Spinal cord (tissue), 10 donors: ENCODE measurements around the gene CCP110. TPM values are rescaled to one million over a fixed set of nuclear protein-coding genes. Genes with fewer than 3 reads are reported as not detected.

Source experiments
- DNase-seq, 6 donors: peaks; one replicate each; pipeline versions ENCODE4 v3.0.0 to v3.0.0-alpha.2; 2013 to 2015; ENCODE audit warnings: low spot score in 6 of 6, low read depth in 4 of 6
- H3K27ac ChIP-seq: one replicate; pipeline ENCODE4 v1.5.1; 2013; ENCODE audit warnings: low read depth, low read length, control low read depth
- H3K27me3 ChIP-seq: one replicate; pipeline ENCODE4 v1.6.1; 2013; ENCODE audit warnings: low read length; ENCODE audit not compliant: control insufficient read depth, insufficient read depth
- H3K36me3 ChIP-seq: one replicate; pipeline ENCODE4 v1.6.1; 2013; ENCODE audit warnings: low read length; ENCODE audit not compliant: control insufficient read depth, insufficient read depth
- H3K4me1 ChIP-seq: one replicate; pipeline ENCODE4 v1.6.1; 2013; ENCODE audit warnings: low read length; ENCODE audit not compliant: control insufficient read depth, insufficient read depth
- H3K4me3 ChIP-seq: one replicate; pipeline ENCODE4 v1.5.1; 2013; ENCODE audit warnings: low read depth, low read length, control low read depth
- H3K9me3 ChIP-seq: one replicate; pipeline ENCODE4 v1.6.1; 2013; ENCODE audit warnings: low read length; ENCODE audit not compliant: control insufficient read depth, insufficient read depth
- WGBS: methylation state at CpG from one replicate; pipeline ENCODE4 v1.1.5; 2013; ENCODE audit warnings: missing lambda C conversion rate; ENCODE audit not compliant: insufficient coverage; 5-methylcytosine and 5-hydroxymethylcytosine counted together
- polyA plus RNA-seq, 2 donors: library from polyadenylated mRNA; unstranded; fragments of 120-200 nt; gene quantifications; one replicate each; pipeline ENCODE4 v1.2.1, GENCODE V29; 2013; ENCODE audit not compliant: insufficient read length in 2 of 2
- total RNA-seq, 2 donors: library from RNA; depleted of rRNA in 1 of 2; stranded (reverse); fragments of 120-200 nt in 1 of 2; fragments of >200 nt in 1 of 2; gene quantifications; one replicate each; pipeline versions ENCODE4 v1.2.3 to v1.2.4, GENCODE V29; 2013 to 2014
- donor health status: healthy.

CCP110 gene
- total and polyA plus RNA-seq, 4 donors, result 24.5 to 78.1 (median 39.1) TPM

DNA sequence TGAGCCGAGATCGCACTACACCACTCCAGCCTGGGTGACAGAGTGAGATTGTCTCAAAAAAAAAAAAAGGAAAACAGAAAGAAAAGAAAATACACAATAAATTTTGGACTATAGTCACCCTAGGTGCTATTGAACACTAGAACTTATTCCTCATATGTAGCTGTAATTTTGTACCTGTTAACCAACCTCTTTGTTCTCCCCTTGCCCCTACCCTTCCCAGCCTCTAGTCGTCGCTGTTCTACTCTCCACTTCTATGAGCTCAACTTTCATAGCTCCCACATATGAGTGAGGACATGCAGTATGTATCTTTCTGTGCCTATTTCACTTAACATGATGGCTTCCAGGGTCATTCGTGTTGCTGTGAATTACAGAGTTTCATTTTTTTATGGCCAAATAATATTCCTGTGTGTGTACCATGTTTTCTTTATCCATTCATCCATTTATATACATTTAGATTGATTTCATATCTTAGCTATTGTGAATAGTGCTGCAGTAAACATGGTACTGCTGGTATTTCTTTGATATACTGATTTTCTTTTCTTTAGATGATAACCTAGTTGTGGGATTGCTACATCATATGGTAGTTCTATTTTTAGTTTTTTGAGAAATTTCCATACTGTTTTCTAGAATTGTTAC, 60.0 kb downstream of the CCP110 start:
- Histone ChIP-seq H3K27me3 (no peaks in the 10 kb centered on the region), H3K4me1 (peaks cover 8% of the 10 kb centered on the region), H3K36me3 (peaks cover 29% of the 10 kb centered on the region), H3K4me3 (no peak overlapping the region), H3K27ac (no peak overlapping the region), H3K9me3 (peaks cover 2% of the 10 kb centered on the region)
- WGBS, result no CpG with 5 or more reads among the region's 5 CpGs
- peak in 2 of 6 donors; percentile 47 to 65 for DNase-seq

DNA sequence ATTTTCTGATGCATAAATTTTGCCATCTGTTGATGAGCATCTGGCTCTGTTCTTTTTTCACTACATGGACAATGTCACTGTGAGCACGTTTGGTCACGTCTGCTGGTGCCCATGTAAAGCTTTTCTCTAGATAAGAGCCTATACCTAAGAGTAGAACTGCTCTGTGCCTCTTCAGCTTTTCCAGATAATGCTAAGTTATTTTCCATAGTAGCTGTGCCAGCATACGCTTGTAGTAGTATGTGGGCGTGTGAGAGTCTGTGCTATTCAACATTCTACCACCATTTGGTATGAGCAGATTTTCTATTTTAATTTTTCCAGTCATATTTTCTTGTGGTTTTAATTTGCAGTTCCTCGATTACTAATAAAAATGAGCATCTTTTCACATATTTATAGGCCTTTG, 64.9 kb downstream of the CCP110 start:
- DNase-seq, result peak in 1 of 6 donors; percentile 63

DNA sequence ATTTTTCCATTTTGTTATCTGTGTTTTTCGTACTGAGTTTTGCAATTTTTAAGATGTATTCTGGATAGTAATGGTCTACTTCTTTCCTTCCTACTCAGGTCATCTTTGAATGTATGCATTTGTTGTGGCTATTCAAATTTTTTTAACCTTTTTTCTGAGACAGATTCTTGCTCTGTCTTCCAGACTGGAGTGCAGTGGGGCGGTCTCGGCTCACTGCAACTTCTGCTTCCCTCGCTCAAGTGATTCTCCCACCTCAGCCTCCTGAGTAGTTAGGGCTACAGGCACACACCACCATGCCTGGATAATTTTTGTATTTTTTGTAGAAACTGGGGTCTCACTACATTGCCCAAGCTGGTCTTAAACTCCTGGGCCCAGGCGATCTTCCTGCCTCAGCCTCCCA, 65.4 kb downstream of the CCP110 start:
- Histone ChIP-seq H3K4me3 (no peak overlapping the region), H3K36me3 (peaks cover 27% of the 10 kb centered on the region), H3K27me3 (no peaks in the 10 kb centered on the region), H3K9me3 (no peaks in the 10 kb centered on the region), H3K27ac (no peak overlapping the region), H3K4me1 (no peaks in the 10 kb centered on the region)
- 73% methylated on average over 3 of the region's 5 CpGs for whole genome bisulfite sequencing
- DNase-seq, result no peak

More for the DNA sequence above, 64.9 kb downstream of the CCP110 start:
- H3K4me3 ChIP-seq, result no peak overlapping the region
- no peaks in the 10 kb centered on the region for H3K4me1 ChIP-seq
- H3K36me3 ChIP-seq, result peaks cover 24% of the 10 kb centered on the region
- no peaks in the 10 kb centered on the region for H3K27me3 ChIP-seq
- H3K9me3 ChIP-seq, result no peaks in the 10 kb centered on the region
- WGBS, result no CpG with 5 or more reads among the region's 5 CpGs
- peak overlapping the region; percentile 47 for H3K27ac ChIP-seq

DNA sequence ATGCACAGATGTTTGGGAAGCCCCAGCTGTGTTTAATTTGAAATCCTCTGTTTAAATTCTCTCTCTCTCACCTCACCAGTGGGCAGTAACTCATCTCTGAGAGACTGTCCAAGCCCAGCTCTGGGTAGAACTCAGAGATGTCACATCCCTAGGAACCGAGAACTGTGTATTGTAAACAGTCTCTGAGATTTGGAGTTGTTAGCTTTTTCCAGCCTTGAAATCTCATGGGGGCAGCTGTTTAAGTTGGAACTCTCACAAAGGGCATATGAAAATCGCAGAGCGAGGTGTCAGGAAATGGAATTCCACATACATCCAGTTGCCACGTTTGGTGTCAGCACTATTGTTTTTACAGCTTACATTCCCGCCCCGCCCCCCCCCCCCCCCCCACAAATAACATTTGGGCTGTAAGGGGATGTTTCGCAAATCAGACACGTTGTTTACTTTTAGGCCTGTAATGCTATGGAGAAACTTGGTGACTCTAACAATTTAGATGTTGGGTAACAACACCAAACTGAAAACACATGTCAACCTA, 66.1 kb downstream of the CCP110 start:
- DNase-seq, result peak in 2 of 6 donors; percentile 4 to 74
- 80% methylated on average over 1 of the region's 8 CpGs for WGBS

DNA sequence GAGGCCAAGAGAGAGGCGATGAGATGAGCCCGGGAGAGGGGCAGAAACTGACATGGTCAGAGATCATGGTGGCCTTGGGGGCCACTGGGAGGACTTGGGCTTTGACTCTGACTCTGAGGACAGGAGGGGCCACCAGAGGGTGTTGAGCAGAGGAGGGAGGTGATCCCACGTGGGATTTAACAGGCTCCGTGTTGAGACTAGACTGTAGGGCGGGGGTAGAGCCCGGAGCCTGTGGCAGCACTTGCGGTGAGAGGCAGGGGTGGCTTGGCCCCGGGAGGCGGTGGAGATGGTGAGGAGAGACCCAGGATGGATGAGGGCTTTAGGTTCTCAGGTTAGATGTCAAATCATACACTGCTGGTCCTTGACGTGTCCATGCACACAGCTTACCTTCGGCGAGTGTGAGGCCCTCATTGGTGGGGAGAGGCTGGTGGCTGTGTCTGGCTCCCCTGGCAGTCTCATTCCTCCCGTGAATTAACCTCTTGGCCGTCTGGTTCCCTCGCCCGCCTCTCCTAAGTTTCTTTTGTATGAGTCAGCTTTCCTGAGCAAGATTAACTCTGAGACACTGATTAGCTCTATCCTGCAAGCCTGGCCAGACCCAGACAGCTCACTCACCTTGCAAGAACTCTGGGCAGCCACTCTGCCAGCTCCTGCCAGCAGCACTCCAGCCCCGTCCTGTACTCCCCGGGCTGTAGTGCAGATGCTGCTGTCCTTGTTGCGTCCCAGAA, 71.5 kb downstream of the CCP110 start:
- Histone ChIP-seq H3K36me3 (peaks cover 42% of the 10 kb centered on the region), H3K27ac (no peak overlapping the region)
- 85% methylated on average over 19 of the region's 19 CpGs for WGBS

More for the DNA sequence above, 66.1 kb downstream of the CCP110 start:
- Histone ChIP-seq H3K9me3 (no peaks in the 10 kb centered on the region), H3K36me3 (peaks cover 34% of the 10 kb centered on the region), H3K27ac (peak overlapping the region; percentile 43), H3K4me1 (no peaks in the 10 kb centered on the region), H3K27me3 (no peaks in the 10 kb centered on the region), H3K4me3 (no peak overlapping the region)

DNA sequence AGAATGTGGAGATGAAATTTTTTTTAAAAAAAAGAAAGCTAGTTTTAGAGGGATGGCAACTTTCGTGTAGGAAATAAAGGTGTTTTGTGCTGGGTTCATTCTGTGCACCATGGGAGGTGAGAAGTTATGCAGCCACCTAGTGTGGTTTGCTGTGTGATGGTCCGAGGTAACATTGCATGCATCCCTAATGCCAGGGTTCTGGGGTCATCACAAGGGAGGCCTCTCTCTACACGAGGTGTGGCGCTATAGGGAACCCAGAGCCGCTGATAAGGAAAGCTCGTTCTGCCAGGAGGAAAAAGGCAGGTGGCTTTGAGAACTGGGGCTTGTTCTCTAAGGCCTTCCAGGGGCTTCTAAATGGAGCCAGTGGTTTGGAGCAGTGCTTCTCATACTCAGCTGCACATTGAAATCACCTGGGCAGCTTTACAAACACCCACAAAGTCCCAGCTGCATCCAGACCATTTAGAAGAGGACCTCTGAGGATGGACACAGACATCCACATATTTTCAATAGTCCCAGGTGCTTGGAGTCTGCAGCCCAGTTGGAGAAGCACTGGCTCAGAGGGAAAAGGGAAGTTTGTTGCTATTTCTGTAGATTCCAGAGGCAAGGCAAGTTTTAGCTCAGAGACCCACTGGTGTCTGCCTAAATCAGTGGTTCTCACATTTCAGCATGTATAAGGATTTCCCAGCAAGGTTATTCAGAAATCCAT, 75.2 kb downstream of the CCP110 start:
- no peak overlapping the region for H3K27ac ChIP-seq
- no peak overlapping the region for H3K4me3 ChIP-seq
- no peaks in the 10 kb centered on the region for H3K9me3 ChIP-seq
- H3K4me1 ChIP-seq, result no peaks in the 10 kb centered on the region
- peaks cover 35% of the 10 kb centered on the region for H3K36me3 ChIP-seq
- no peaks in the 10 kb centered on the region for H3K27me3 ChIP-seq
- no peak for DNase-seq
- 67% methylated on average over 5 of the region's 6 CpGs for WGBS

More for the DNA sequence above, 71.5 kb downstream of the CCP110 start:
- H3K27me3 ChIP-seq, result no peaks in the 10 kb centered on the region
- no peaks in the 10 kb centered on the region for H3K9me3 ChIP-seq
- no peak overlapping the region for H3K4me3 ChIP-seq
- DNase-seq, result no peak
- no peaks in the 10 kb centered on the region for H3K4me1 ChIP-seq

DNA sequence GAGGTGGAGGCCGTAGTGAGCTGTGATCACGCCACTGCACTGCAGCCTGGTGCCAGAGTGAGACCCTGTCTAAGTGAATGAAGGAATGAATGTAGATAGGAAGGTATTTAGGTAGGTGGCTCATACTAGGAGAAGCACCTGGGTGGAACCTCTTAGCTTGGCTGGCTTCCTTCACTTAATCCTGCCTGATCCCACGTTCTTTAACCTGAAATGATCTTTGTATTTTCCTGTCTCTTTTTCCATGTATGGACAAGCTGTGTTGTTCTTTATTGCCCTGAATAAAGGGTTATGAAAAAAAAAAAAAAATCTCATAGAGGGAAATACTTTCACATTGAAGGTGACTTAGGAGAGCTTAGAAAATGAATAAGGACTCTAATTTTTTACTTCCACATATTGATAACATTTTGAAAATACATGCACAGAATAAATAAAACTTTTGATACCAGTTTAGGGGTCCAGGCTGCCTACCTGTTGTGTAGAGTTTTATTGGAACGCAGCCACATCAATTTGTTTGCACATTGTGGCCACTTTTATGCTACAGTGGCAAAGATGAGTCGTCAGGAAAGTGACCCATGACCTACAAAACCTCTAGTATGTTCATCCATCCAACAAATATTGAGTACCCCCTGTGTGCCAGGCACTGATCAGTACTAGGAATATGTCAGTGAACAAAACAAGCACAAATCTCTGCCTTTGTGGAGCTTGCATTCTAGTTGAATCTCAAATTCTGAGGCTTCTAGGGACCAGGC, 76.4 kb downstream of the CCP110 start:
- H3K4me1 ChIP-seq, result no peaks in the 10 kb centered on the region
- peaks cover 23% of the 10 kb centered on the region for H3K36me3 ChIP-seq
- no peak overlapping the region for H3K27ac ChIP-seq
- H3K27me3 ChIP-seq, result no peaks in the 10 kb centered on the region
- 77% methylated on average over 4 of the region's 5 CpGs for WGBS
- no peak overlapping the region for H3K4me3 ChIP-seq
- H3K9me3 ChIP-seq, result no peaks in the 10 kb centered on the region
- no peak for DNase-seq

DNA sequence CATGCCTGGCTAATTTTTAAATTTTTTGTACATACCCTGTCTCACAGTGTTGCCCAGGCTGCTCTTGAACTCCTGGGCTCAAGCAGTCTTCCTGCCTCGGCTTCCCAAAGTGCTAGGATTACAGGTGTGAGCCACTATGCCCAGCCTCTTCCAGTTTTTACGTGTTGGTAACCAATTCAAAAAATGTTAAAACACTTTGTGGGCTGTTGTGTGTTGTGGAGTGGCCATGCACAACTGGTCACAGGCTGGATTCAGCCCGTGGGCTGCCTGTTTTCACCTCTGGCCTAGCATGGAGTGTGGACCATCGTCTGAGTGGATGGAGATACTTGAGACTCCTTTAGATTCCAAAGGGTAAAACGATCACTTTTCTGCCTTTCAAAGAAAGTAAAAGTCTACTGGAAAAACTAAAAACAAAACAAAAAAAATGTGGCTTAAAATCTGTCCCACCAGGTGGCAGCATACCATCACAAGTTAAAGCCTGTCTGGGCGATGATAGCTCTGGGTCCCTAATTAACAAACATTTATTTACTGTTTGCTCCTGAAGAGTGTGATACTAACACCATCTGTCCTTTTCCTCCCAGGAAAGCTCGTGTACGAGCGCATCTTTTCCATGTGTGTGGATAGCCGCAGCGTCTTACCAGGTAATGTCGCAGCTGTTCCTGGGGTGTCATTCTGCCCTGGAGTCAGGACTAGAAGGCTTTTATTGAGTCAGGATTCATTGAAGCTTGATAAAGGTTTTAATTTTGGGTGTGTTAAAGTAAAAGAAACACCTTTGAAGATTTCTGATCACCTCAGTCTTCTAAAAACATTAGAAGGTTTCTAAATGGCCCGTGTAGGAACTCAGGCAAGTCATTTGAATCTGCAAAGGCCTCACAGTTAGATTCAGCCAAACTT, 77.6 kb downstream of the CCP110 start:
- Histone ChIP-seq H3K9me3 (no peaks in the 10 kb centered on the region), H3K27me3 (no peaks in the 10 kb centered on the region), H3K4me3 (no peak overlapping the region), H3K4me1 (no peaks in the 10 kb centered on the region), H3K27ac (no peak overlapping the region), H3K36me3 (peaks cover 18% of the 10 kb centered on the region)
- peak in 5 of 6 donors; percentile 38 to 93 (median 62) for DNase-seq
- WGBS, result 60% methylated on average over 5 of the region's 13 CpGs
